Esophagus squamous epithelium (tissue), 5 donors: Measurements from ENCODE around the gene CEP120. TPM values are rescaled to one million over a fixed set of nuclear protein-coding genes. Genes with fewer than 3 reads are reported as not detected.

ENCODE experiments used
- DNase-seq: peaks from one replicate; lab custom pipeline; 2025; lab: John Stamatoyannopoulos, UW
- H3K27ac ChIP-seq, 4 donors: fragments of 200-600 bp; sonication (generic); one replicate each; pipeline ENCODE4 v1.5.1; 2016 to 2019; ENCODE audit warnings: mild to moderate bottlenecking in 1 of 4
- H3K27me3 ChIP-seq, 4 donors: fragments of 200-600 bp; sonication (generic); 1 replicate in 3 of 4; 2 replicates in 1 of 4; pipeline versions ENCODE4 v1.5.1 to v1.6.0; 2017 to 2021; ENCODE audit warnings: antibody characterized with exemption in 1 of 4
- H3K36me3 ChIP-seq, 3 donors: fragments of 200-600 bp; sonication (generic); one replicate each; pipeline ENCODE4 v1.5.1; 2016 to 2019
- H3K4me1 ChIP-seq, 3 donors: fragments of 200-600 bp; sonication (generic); one replicate each; pipeline ENCODE4 v1.5.1; 2017 to 2019
- H3K4me3 ChIP-seq, 4 donors: fragments of 200-600 bp; sonication (generic); 1 replicate in 3 of 4; 2 replicates in 1 of 4; pipeline ENCODE4 v1.5.1; 2016 to 2019; ENCODE audit warnings: mild to moderate bottlenecking in 2 of 4, moderate library complexity in 1 of 4
- H3K9me3 ChIP-seq, 3 donors: fragments of 200-600 bp; sonication (generic); one replicate each; pipeline ENCODE4 v1.5.1; 2016 to 2019
- POLR2A ChIP-seq, 4 donors: fragments of 450-650 bp; IDR thresholded peaks; one replicate each; pipeline ENCODE4 v1.6.1; 2017; ENCODE audit warnings: antibody characterized with exemption in 4 of 4, mild to moderate bottlenecking in 4 of 4, moderate library complexity in 3 of 4
- WGBS, 2 donors: methylation state at CpG; one replicate each; pipeline ENCODE4 v1.1.5; 2018; 5-methylcytosine and 5-hydroxymethylcytosine counted together
- intact Hi-C: fragments of 100-400 bp; cut with DNase I; formaldehyde crosslinking; loops from one replicate; pipeline ENCODE4 v1.15.0; 2022
- total RNA-seq, 4 donors: library from RNA; depleted of rRNA; stranded (reverse); fragments of >200 nt; gene quantifications; one replicate each; pipeline ENCODE4 v1.1.0, GENCODE V29; 2016
- TF ChIP-seq, protein P1 (sequence below), 6 experiments: fragments of 450-650 bp in 4 of 6; fragments of 200-600 bp in 2 of 6; sonication (generic) in 2 of 6; IDR thresholded peaks; one replicate each; pipeline ENCODE4 v1.5.1; 2016 to 2019; ENCODE audit warnings: antibody characterized with exemption in 6 of 6, mild to moderate bottlenecking in 4 of 6, moderate library complexity in 4 of 6
- donor health status: DM: yes; HTN: yes; CAD: no.

The CEP120 gene
- total RNA-seq, 4 donors from 2014 or later: 7.9 to 12.6 (median 10.1) TPM

DNA sequence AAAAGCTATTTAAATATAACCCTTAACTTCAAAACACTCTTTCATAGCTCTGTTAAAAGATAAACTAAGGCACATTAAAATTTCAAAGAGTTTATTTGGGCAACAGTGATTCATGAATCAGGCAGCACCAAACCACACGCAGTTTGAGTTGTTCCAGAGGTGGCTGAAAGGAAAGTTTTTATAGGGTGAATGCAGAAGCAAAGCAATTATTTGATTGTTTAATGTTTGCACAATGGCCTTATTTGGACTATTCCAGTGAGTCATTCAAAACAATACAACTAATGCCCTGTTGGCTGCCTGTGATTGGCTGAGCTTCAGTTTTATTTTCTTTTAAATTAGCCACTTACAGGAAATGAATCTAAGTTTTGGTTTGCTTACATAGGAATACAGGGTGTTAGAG, 125.3 kb downstream of the CEP120 start:
- H3K9me3 ChIP-seq: peaks cover 0 to 4% (median 4%) of the 10 kb centered on the region in 3 donors
- no peaks in the 10 kb centered on the region for H3K36me3 ChIP-seq
- no peak overlapping the region for H3K27ac ChIP-seq
- no peak overlapping the region for H3K4me3 ChIP-seq
- intact Hi-C loops: no loop called here
- H3K27me3 ChIP-seq: no peaks in the 10 kb centered on the region
- 46 to 60% methylated on average over 1 of the region's 1 CpG for WGBS, 2 donors
- H3K4me1 ChIP-seq: no peaks in the 10 kb centered on the region
- DNase-seq: no peak
- TF ChIP-seq POLR2A (IDR thresholded peaks at IDR 0.05): no peak
- TF ChIP-seq, protein P1, sequence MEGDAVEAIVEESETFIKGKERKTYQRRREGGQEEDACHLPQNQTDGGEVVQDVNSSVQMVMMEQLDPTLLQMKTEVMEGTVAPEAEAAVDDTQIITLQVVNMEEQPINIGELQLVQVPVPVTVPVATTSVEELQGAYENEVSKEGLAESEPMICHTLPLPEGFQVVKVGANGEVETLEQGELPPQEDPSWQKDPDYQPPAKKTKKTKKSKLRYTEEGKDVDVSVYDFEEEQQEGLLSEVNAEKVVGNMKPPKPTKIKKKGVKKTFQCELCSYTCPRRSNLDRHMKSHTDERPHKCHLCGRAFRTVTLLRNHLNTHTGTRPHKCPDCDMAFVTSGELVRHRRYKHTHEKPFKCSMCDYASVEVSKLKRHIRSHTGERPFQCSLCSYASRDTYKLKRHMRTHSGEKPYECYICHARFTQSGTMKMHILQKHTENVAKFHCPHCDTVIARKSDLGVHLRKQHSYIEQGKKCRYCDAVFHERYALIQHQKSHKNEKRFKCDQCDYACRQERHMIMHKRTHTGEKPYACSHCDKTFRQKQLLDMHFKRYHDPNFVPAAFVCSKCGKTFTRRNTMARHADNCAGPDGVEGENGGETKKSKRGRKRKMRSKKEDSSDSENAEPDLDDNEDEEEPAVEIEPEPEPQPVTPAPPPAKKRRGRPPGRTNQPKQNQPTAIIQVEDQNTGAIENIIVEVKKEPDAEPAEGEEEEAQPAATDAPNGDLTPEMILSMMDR (IDR thresholded peaks at IDR 0.05): no peak

GRCh38 chr5:123297198-123297831, 125.9 kb downstream of the CEP120 start:
- no peaks in the 10 kb centered on the region for H3K27me3 ChIP-seq
- intact Hi-C loops: no loop called here
- WGBS, 2 donors: 83% methylated on average over 2 of the region's 2 CpGs

More at GRCh38 chr5:123297198-123297831, 125.9 kb downstream of the CEP120 start:
- Histone ChIP-seq H3K4me3 (no peak overlapping the region), H3K36me3 (no peaks in the 10 kb centered on the region), H3K4me1 (no peaks in the 10 kb centered on the region), H3K9me3 (peaks cover 0 to 4% (median 4%) of the 10 kb centered on the region in 3 donors), H3K27ac (no peak overlapping the region)
- no peak for TF ChIP-seq POLR2A (IDR thresholded peaks at IDR 0.05)
- TF ChIP-seq, protein P1 (IDR thresholded peaks at IDR 0.05): no peak
- no peak for DNase-seq

Other genes with a start within 250 kb of the CEP120 start
- gene CSNK1G3, start 88.8 kb upstream of the CEP120 start, total RNA-seq: 10 to 100 TPM; 17.4 to 82.6 (median 42.5) TPM